HCT116 (cell line): ENCODE measurements around the gene TCAP. TPM values are rescaled to one million over a fixed set of nuclear protein-coding genes. Genes with fewer than 3 reads are reported as not detected.

ENCODE experiments used
- ATAC-seq: fragments of 200-7000 bp; cut with Tn5 transposase; 2 replicates; pipeline ENCODE4 v1.9.1; 2020; ENCODE audit warnings: mild to moderate bottlenecking, moderate library complexity
- BruUV-seq: library from RNA; stranded (reverse); fragments of 400-500 nt; replicated peaks from 2 replicates; lab custom pipeline; 2021; lab: Mats Ljungman, UMichigan
- CTCF ChIA-PET: fragments of 300-600 bp; sonication (Branson Sonifier 250); formaldehyde crosslinking; loops from one replicate; lab custom pipeline; 2021; ENCODE audit warnings: antibody characterized with exemption; lab: Charles Lee
- POLR2A ChIA-PET: fragments of 300-600, 350-600 bp; sonication (Branson Sonifier 250); formaldehyde crosslinking; loops from one replicate; lab custom pipeline; 2021; ENCODE audit warnings: antibody characterized with exemption; lab: Charles Lee
- RAD21 ChIA-PET, 2 experiments: fragments of 300-600 bp; sonication (Branson Sonifier 250); formaldehyde crosslinking; loops; one replicate each; lab custom pipeline; 2023; ENCODE audit warnings: low total read pairs in 2 of 2; ENCODE audit not compliant: uncharacterized antibody in 2 of 2, unreplicated experiment in 2 of 2, low non-redundant PET in 1 of 2; lab: Charles Lee
- DNase-seq: peaks from one replicate; pipeline ENCODE4 v3.0.0-alpha.2; 2010; ENCODE audit warnings: low read depth, low spot score
- H2AFZ ChIP-seq: fragments of 200-600 bp; shearing (Covaris generic), sonication (generic); 2 replicates; pipeline ENCODE4 v1.6.1; 2017; ENCODE audit warnings: low read depth, mixed run types, mixed read lengths, antibody characterized with exemption, low read length; ENCODE audit not compliant: poor library complexity, severe bottlenecking
- H3K27ac ChIP-seq: 2 replicates; pipeline ENCODE4 v1.5.1; 2012; ENCODE audit warnings: low read depth, low read length
- H3K27me3 ChIP-seq: fragments of 200-600 bp; sonication (generic); 2 replicates; pipeline ENCODE4 v1.6.1; 2016; ENCODE audit warnings: mixed run types, low read length, mixed read lengths; ENCODE audit not compliant: insufficient read depth
- H3K36me3 ChIP-seq, 2 experiments: fragments of 200-500 bp in 1 of 2; fragments of 200-600 bp in 1 of 2; sonication (Bioruptor generic) in 1 of 2; sonication (generic) in 1 of 2; 2 replicates each; pipeline versions ENCODE4 v1.5.1 to v1.6.1; 2014 to 2016; ENCODE audit warnings: low read length in 2 of 2, inconsistent platforms in 1 of 2, mixed read lengths in 1 of 2, mixed run types in 1 of 2; ENCODE audit not compliant: insufficient read depth in 2 of 2, control insufficient read depth in 1 of 2
- H3K4me1 ChIP-seq, 2 experiments: fragments of 200-600 bp in 1 of 2; sonication (generic) in 1 of 2; 2 replicates each; pipeline versions ENCODE4 v1.5.1 to v1.6.1; 2012 to 2017; ENCODE audit warnings: low read length in 2 of 2, inconsistent platforms in 1 of 2, mild to moderate bottlenecking in 1 of 2, mixed read lengths in 1 of 2, mixed run types in 1 of 2, moderate library complexity in 1 of 2; ENCODE audit not compliant: insufficient read depth in 2 of 2, control insufficient read depth in 1 of 2
- H3K4me2 ChIP-seq: fragments of 200-600 bp; sonication (generic); 2 replicates; pipeline ENCODE4 v1.6.1; 2017; ENCODE audit warnings: mixed run types, low read length, mixed read lengths
- H3K4me3 ChIP-seq, 2 experiments: fragments of 200-600 bp in 1 of 2; sonication (generic) in 1 of 2; replicated peaks in 1 of 2; 2 replicates each; pipeline ENCODE4 v1.5.1; 2011 to 2016; ENCODE audit warnings: low read length in 2 of 2, control low read depth in 1 of 2, low read depth in 1 of 2, mild to moderate bottlenecking in 1 of 2, mixed read lengths in 1 of 2, mixed run types in 1 of 2
- H3K79me2 ChIP-seq: fragments of 200-600 bp; sonication (generic); 2 replicates; pipeline ENCODE4 v1.6.1; 2017; ENCODE audit warnings: mild to moderate bottlenecking, mixed run types, low read length, moderate library complexity, mixed read lengths; ENCODE audit not compliant: insufficient read depth
- H3K9ac ChIP-seq: fragments of 200-600 bp; sonication (generic); 2 replicates; pipeline ENCODE4 v1.6.1; 2016; ENCODE audit warnings: low read length, mixed read lengths
- H3K9me2 ChIP-seq: fragments of 200-600 bp; sonication (generic), shearing (Covaris generic); 2 replicates; pipeline ENCODE4 v1.6.1; 2017; ENCODE audit warnings: mixed run types, mild to moderate bottlenecking, moderate library complexity; ENCODE audit not compliant: insufficient read depth
- H3K9me3 ChIP-seq, 2 experiments: fragments of 200-500 bp in 1 of 2; fragments of 200-600 bp in 1 of 2; sonication (Bioruptor generic) in 1 of 2; sonication (generic) in 1 of 2; 2 replicates each; pipeline ENCODE4 v1.6.1; 2014 to 2017; ENCODE audit warnings: low read length in 2 of 2, mixed read lengths in 2 of 2, inconsistent platforms in 1 of 2, low read depth in 1 of 2, mild to moderate bottlenecking in 1 of 2, mixed run types in 1 of 2, moderate library complexity in 1 of 2; ENCODE audit not compliant: control insufficient read depth in 1 of 2, insufficient read depth in 1 of 2
- H4K20me1 ChIP-seq: fragments of 200-600 bp; sonication (generic), shearing (Covaris generic); 2 replicates; pipeline ENCODE4 v1.6.1; 2017; ENCODE audit warnings: mixed run types, mild to moderate bottlenecking, moderate library complexity; ENCODE audit not compliant: insufficient read depth
- ATF3 ChIP-seq: IDR thresholded peaks from 2 replicates; pipeline ENCODE4 v1.6.1; 2012
- CTCF ChIP-seq, 3 experiments: fragments of 200-600 bp in 1 of 3; sonication (generic) in 1 of 3; IDR thresholded peaks in 2 of 3; conservative IDR thresholded peaks in 1 of 3; 2 replicates each; pipeline ENCODE4 v1.5.1; 2012 to 2017; ENCODE audit warnings: low read depth in 2 of 3, low read length in 2 of 3, antibody characterized with exemption in 1 of 3, borderline replicate concordance in 1 of 3, control low read depth in 1 of 3, mild to moderate bottlenecking in 1 of 3, mixed read lengths in 1 of 3, mixed run types in 1 of 3, moderate library complexity in 1 of 3; ENCODE audit not compliant: insufficient read depth in 1 of 3
- ELF1 ChIP-seq: IDR thresholded peaks from 2 replicates; pipeline ENCODE4 v1.6.1; 2012; ENCODE audit warnings: low read depth, borderline replicate concordance
- MAX ChIP-seq: IDR thresholded peaks from 2 replicates; pipeline ENCODE4 v1.6.1; 2012
- POLR2A ChIP-seq: IDR thresholded peaks from 2 replicates; pipeline ENCODE4 v1.7.0; 2011; ENCODE audit warnings: borderline replicate concordance; ENCODE audit not compliant: insufficient read depth, insufficient read length; ENCODE audit errors: extremely low read depth
- POLR2AphosphoS5 ChIP-seq: IDR thresholded peaks from 2 replicates; pipeline ENCODE4 v1.6.1; 2011; ENCODE audit warnings: mild to moderate bottlenecking, low read depth, low read length, moderate library complexity
- RAD21 ChIP-seq: IDR thresholded peaks from 2 replicates; pipeline ENCODE4 v1.6.1; 2012; ENCODE audit warnings: low read depth, mild to moderate bottlenecking
- REST ChIP-seq: IDR thresholded peaks from 2 replicates; pipeline ENCODE4 v1.6.1; 2012; ENCODE audit warnings: low read depth
- SIN3A ChIP-seq: IDR thresholded peaks from 2 replicates; pipeline ENCODE4 v1.6.1; 2012; ENCODE audit warnings: low read depth
- SRF ChIP-seq: IDR thresholded peaks from 2 replicates; pipeline ENCODE4 v1.6.1; 2012; ENCODE audit warnings: low read depth
- TCF7L2 ChIP-seq: IDR thresholded peaks from 2 replicates; pipeline ENCODE4 v1.7.0; 2011; ENCODE audit warnings: borderline replicate concordance, inconsistent platforms; ENCODE audit not compliant: insufficient read depth, insufficient read length; ENCODE audit errors: extremely low read depth
- YY1 ChIP-seq: IDR thresholded peaks from 2 replicates; pipeline ENCODE4 v1.6.1; 2011; ENCODE audit warnings: low read length, low read depth, moderate library complexity, mild to moderate bottlenecking; ENCODE audit not compliant: insufficient replicate concordance; ENCODE audit errors: extremely low read depth
- ZFX ChIP-seq: fragments of 450-650 bp; IDR thresholded peaks from 2 replicates; pipeline ENCODE4 v1.6.1; 2017
- ZNF274 ChIP-seq: fragments of 200-500 bp; sonication (Bioruptor generic); IDR thresholded peaks from 2 replicates; pipeline ENCODE4 v1.6.1; 2014; ENCODE audit warnings: mild to moderate bottlenecking, low read depth, low read length, inconsistent platforms
- intact Hi-C: fragments of 100-400 bp; cut with micrococcal nuclease; formaldehyde crosslinking; loops from 2 replicates; pipeline ENCODE4 v1.10.0; 2022
- total RNA-seq: library from RNA; stranded (reverse); gene quantifications from one replicate; pipeline ENCODE4 v1.2.1, GENCODE V29; 2021; ENCODE audit not compliant: unreplicated experiment

Gene TCAP
- total RNA-seq, 1 experiment from 2014 or later, result 1.5 TPM

- TF ChIP-seq TCF7L2 (no peak), SRF (no peak), CTCF (IDR thresholded peaks at IDR 0.05 in 2 of 3, conservative IDR thresholded peaks at IDR 0.05 in 1 of 3; ENCODE audit: borderline replicate concordance in 1 of 3, insufficient read depth in 1 of 3, low read depth in 2 of 3, low read length in 2 of 3) (no peak), REST (no peak)
Observed at GRCh38 chr17:39650121-39650579, 15.0 kb upstream of the TCAP start (continued).

GRCh38 chr17:39651923-39652586 is 13.1 kb upstream of the TCAP start:
- Histone ChIP-seq H3K4me2 (no peak overlapping the region), H3K9ac (no peak overlapping the region), H3K36me3 (no peaks in the 10 kb centered on the region; a peak in 1 of 4 replicates), H2AFZ (no peak overlapping the region), H3K9me2 (no peaks in the 10 kb centered on the region), H4K20me1 (no peaks in the 10 kb centered on the region), H3K27ac (no peak overlapping the region), H3K79me2 (peaks cover 7% of the 10 kb centered on the region; the same call in 1 of the 2 replicates), H3K27me3 (no peaks in the 10 kb centered on the region), H3K4me1 (peaks cover 13 to 56% of the 10 kb centered on the region in 2 experiments), H3K9me3 (no peaks in the 10 kb centered on the region), H3K4me3 (no peak overlapping the region)
- TF ChIP-seq ZFX (no peak), POLR2A (no peak), MAX (no peak), RAD21 (no peak), POLR2AphosphoS5 (no peak), ATF3 (no peak), ELF1 (no peak), YY1 (no peak), TCF7L2 (no peak), SIN3A (no peak), ZNF274 (no peak)
- CTCF ChIA-PET, result interaction anchor here (1.4 to 3.6 kb wide), 9 partner anchors 14 to 104 kb away, joined by 4 to 30 read pairs (median 9); no protein-coding TSS in a partner anchor
- no peak for DNase-seq
- intact Hi-C loops, result no loop called here
- RAD21 ChIA-PET, result interaction anchor here in 1 of 2 experiments (1.5 kb wide), 1 partner anchor 30 kb away, joined by 3 read pairs; no protein-coding TSS in a partner anchor
- BruUV-seq, result no TSS peak
- POLR2A ChIA-PET, result interaction anchor here (1.3 kb wide), 1 partner anchor 9 kb away, joined by 3 read pairs; no protein-coding TSS in a partner anchor
- ATAC-seq, result no peak
